NCI-H774 (cell line): Measurements from ENCODE around the gene ASPA.
"Not testable (repeated sequence)": the region's sequence is repeated elsewhere in the genome, so short reads cannot be mapped to it uniquely, and the experiment has no call there.

Experiments
- DNase-seq: peaks from one replicate; lab custom pipeline; 2025; lab: John Stamatoyannopoulos, UW

The ASPA gene

GRCh38 chr17:3507869-3508268 lies 32.1 kb downstream of the ASPA start:
- DNase-seq, result no peak

- DNase-seq, result no peak
These were observed 34.3 kb downstream of the ASPA start for GRCh38 chr17:3510090-3510489.

GRCh38 chr17:3511852-3512504 lies 36.2 kb downstream of the ASPA start:
- no peak for DNase-seq

GRCh38 chr17:3512505-3513171 lies 36.8 kb downstream of the ASPA start:
- DNase-seq, result no peak

GRCh38 chr17:3513305-3514035 lies 37.7 kb downstream of the ASPA start:
- DNase-seq, result no peak

- not testable (repeated sequence) for DNase-seq
These were observed 38.4 kb downstream of the ASPA start for GRCh38 chr17:3514167-3514566.

GRCh38 chr17:3514873-3515272 lies 39.1 kb downstream of the ASPA start:
- no peak for DNase-seq

GRCh38 chr17:3519472-3519871 lies 43.7 kb downstream of the ASPA start:
- not testable (repeated sequence) for DNase-seq

GRCh38 chr17:3524024-3524423 lies 48.2 kb downstream of the ASPA start:
- DNase-seq, result no peak

GRCh38 chr17:3526491-3526890 lies 50.7 kb downstream of the ASPA start:
- no peak for DNase-seq

- DNase-seq, result no peak
These were observed 51.2 kb downstream of the ASPA start for GRCh38 chr17:3526971-3527370.

GRCh38 chr17:3527468-3527867 lies 51.7 kb downstream of the ASPA start:
- DNase-seq, result no peak

- DNase-seq, result no peak
These were observed 52.1 kb downstream of the ASPA start for GRCh38 chr17:3527896-3528295.

- no peak for DNase-seq
These were observed 52.6 kb downstream of the ASPA start for GRCh38 chr17:3528403-3528851.

GRCh38 chr17:3528880-3529511 lies 53.2 kb downstream of the ASPA start:
- no peak for DNase-seq

- no peak for DNase-seq
These were observed 54.3 kb downstream of the ASPA start for GRCh38 chr17:3529817-3530741.

GRCh38 chr17:3531266-3532101 lies 55.7 kb downstream of the ASPA start:
- DNase-seq, result no peak

- DNase-seq, result no peak
These were observed 56.5 kb downstream of the ASPA start for GRCh38 chr17:3532106-3532858.

- no peak for DNase-seq
These were observed 57.0 kb downstream of the ASPA start for GRCh38 chr17:3532859-3533142.

GRCh38 chr17:3533752-3534151 lies 58.0 kb downstream of the ASPA start:
- no peak for DNase-seq
